Endothelial cell of umbilical vein (primary cell): ENCODE results near the gene ARL6IP4.

Source experiments
- EZH2 ChIP-seq: IDR thresholded peaks from 2 replicates; pipeline ENCODE4 v1.6.1; 2012; ENCODE audit warnings: borderline replicate concordance, low read depth, mild to moderate bottlenecking, moderate library complexity, low read length, inconsistent platforms; ENCODE audit not compliant: severe bottlenecking
- JUN ChIP-seq: IDR thresholded peaks from 2 replicates; pipeline ENCODE4 v1.6.1; 2011; ENCODE audit warnings: borderline replicate concordance, low read depth; ENCODE audit not compliant: insufficient read length, insufficient read depth
- MAX ChIP-seq: IDR thresholded peaks from 2 replicates; pipeline ENCODE4 v1.6.1; 2011; ENCODE audit not compliant: insufficient read depth, insufficient read length
- POLR2A ChIP-seq: IDR thresholded peaks from 2 replicates; pipeline ENCODE4 v1.6.1; 2012; ENCODE audit warnings: low read depth, mild to moderate bottlenecking, control low read depth, low read length
- POLR2AphosphoS5 ChIP-seq: IDR thresholded peaks from 2 replicates; pipeline ENCODE4 v1.6.1; 2012; ENCODE audit warnings: low read depth, mild to moderate bottlenecking, control low read depth, low read length, moderate library complexity; ENCODE audit not compliant: insufficient read depth
- TF ChIP-seq, protein P1 (sequence below), 2 donors: IDR thresholded peaks; 1 replicate in 1 of 2; 2 replicates in 1 of 2; pipeline ENCODE4 v1.5.1; 2011; ENCODE audit warnings: low read length in 2 of 2, mild to moderate bottlenecking in 2 of 2, moderate library complexity in 2 of 2, control low read depth in 1 of 2, inconsistent platforms in 1 of 2, low read depth in 1 of 2; ENCODE audit not compliant: insufficient read depth in 1 of 2; ENCODE audit errors: extremely low read depth in 1 of 2

GRCh38 chr12:123027726-123028445, 47.4 kb downstream of the ARL6IP4 start:
- TF ChIP-seq, protein P1, sequence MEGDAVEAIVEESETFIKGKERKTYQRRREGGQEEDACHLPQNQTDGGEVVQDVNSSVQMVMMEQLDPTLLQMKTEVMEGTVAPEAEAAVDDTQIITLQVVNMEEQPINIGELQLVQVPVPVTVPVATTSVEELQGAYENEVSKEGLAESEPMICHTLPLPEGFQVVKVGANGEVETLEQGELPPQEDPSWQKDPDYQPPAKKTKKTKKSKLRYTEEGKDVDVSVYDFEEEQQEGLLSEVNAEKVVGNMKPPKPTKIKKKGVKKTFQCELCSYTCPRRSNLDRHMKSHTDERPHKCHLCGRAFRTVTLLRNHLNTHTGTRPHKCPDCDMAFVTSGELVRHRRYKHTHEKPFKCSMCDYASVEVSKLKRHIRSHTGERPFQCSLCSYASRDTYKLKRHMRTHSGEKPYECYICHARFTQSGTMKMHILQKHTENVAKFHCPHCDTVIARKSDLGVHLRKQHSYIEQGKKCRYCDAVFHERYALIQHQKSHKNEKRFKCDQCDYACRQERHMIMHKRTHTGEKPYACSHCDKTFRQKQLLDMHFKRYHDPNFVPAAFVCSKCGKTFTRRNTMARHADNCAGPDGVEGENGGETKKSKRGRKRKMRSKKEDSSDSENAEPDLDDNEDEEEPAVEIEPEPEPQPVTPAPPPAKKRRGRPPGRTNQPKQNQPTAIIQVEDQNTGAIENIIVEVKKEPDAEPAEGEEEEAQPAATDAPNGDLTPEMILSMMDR (IDR thresholded peaks at IDR 0.05; ENCODE audit: extremely low read depth in 1 of 2, insufficient read depth in 1 of 2, low read depth in 1 of 2, low read length in 2 of 2) = no peak
- TF ChIP-seq POLR2A (no peak), EZH2 (no peak), POLR2AphosphoS5 (no peak), MAX (no peak), JUN (no peak)
